GM23338 (cell line): ENCODE results near the gene DMD. TPM values are rescaled to one million over a fixed set of nuclear protein-coding genes. Genes with fewer than 3 reads are reported as not detected.

ENCODE experiments used
- ATAC-seq: fragments of 200-7000 bp; cut with Tn5 transposase; 3 replicates; pipeline ENCODE4 v1.9.1; 2020
- DNase-seq: peaks from one replicate; pipeline ENCODE4 v3.0.0-alpha.2; 2015; ENCODE audit warnings: low spot score
- H2AFZ ChIP-seq: fragments of 200-600 bp; sonication (generic); 2 replicates; pipeline ENCODE4 v1.8.0; 2016; ENCODE audit warnings: antibody characterized with exemption, mild to moderate bottlenecking, moderate library complexity
- H3F3A ChIP-seq: fragments of 200-600 bp; sonication (generic); replicated peaks from 2 replicates; pipeline ENCODE4 v1.8.0; 2017; ENCODE audit warnings: antibody characterized with exemption, mixed run types, low read depth
- H3K27ac ChIP-seq: fragments of 200-600 bp; sonication (generic); 2 replicates; pipeline ENCODE4 v1.6.1; 2016; ENCODE audit warnings: low read depth
- H3K27me3 ChIP-seq: fragments of 200-600 bp; sonication (generic); 2 replicates; pipeline ENCODE4 v1.8.0; 2016; ENCODE audit warnings: mild to moderate bottlenecking, mixed run types, moderate library complexity; ENCODE audit not compliant: insufficient read depth
- H3K36me3 ChIP-seq: fragments of 200-600 bp; sonication (generic); 2 replicates; pipeline ENCODE4 v1.8.0; 2016; ENCODE audit warnings: mild to moderate bottlenecking; ENCODE audit not compliant: insufficient read depth
- H3K4me1 ChIP-seq: fragments of 200-600 bp; sonication (generic); 2 replicates; pipeline ENCODE4 v1.8.0; 2016; ENCODE audit warnings: mild to moderate bottlenecking, moderate library complexity; ENCODE audit not compliant: insufficient read depth
- H3K4me2 ChIP-seq: fragments of 200-600 bp; sonication (generic); 2 replicates; pipeline ENCODE4 v1.7.1; 2017; ENCODE audit warnings: mixed run types
- H3K4me3 ChIP-seq: fragments of 200-600 bp; sonication (generic); 2 replicates; pipeline ENCODE4 v1.6.1; 2016; ENCODE audit warnings: mixed run types
- H3K79me2 ChIP-seq: fragments of 200-600 bp; sonication (generic); replicated peaks from 2 replicates; pipeline ENCODE4 v1.8.0; 2017; ENCODE audit warnings: mild to moderate bottlenecking; ENCODE audit not compliant: insufficient read depth
- H3K9me2 ChIP-seq: fragments of 200-600 bp; sonication (generic); 2 replicates; pipeline ENCODE4 v1.8.0; 2017; ENCODE audit not compliant: insufficient read depth
- H4K20me1 ChIP-seq: fragments of 200-600 bp; sonication (generic); replicated peaks from 2 replicates; pipeline ENCODE4 v1.8.0; 2017; ENCODE audit warnings: mild to moderate bottlenecking; ENCODE audit not compliant: insufficient read depth
- H3K27ac Mint-ChIP-seq: 2 replicates; pipeline ENCODE4 v1.8.0; 2020; ENCODE audit warnings: inconsistent platforms, mild to moderate bottlenecking, moderate library complexity, mixed read lengths
- H3K27me3 Mint-ChIP-seq: 3 replicates; pipeline ENCODE4 v1.8.0; 2022; ENCODE audit warnings: low read depth, mild to moderate bottlenecking, moderate library complexity, mixed read lengths, inconsistent platforms; ENCODE audit not compliant: insufficient read depth, poor library complexity
- H3K36me3 Mint-ChIP-seq: 3 replicates; pipeline ENCODE4 v1.8.0; 2021; ENCODE audit warnings: low read depth, mild to moderate bottlenecking, inconsistent platforms, moderate library complexity, mixed read lengths
- H3K4me1 Mint-ChIP-seq: 3 replicates; pipeline ENCODE4 v1.8.0; 2020; ENCODE audit warnings: mild to moderate bottlenecking, inconsistent platforms, mixed read lengths
- H3K4me3 Mint-ChIP-seq: 3 replicates; pipeline ENCODE4 v1.8.0; 2021; ENCODE audit warnings: moderate library complexity, mild to moderate bottlenecking, inconsistent platforms, mixed read lengths
- H3K9me3 Mint-ChIP-seq: 3 replicates; pipeline ENCODE4 v1.8.0; 2020; ENCODE audit warnings: moderate library complexity, mild to moderate bottlenecking, inconsistent platforms, mixed read lengths
- CREB1 ChIP-seq: fragments of 250-450 bp; sonication (Bioruptor Pico); IDR thresholded peaks from 2 replicates; pipeline ENCODE4 v1.5.0; 2020; ENCODE audit warnings: low read depth, mild to moderate bottlenecking, moderate library complexity
- CTCF ChIP-seq, 2 experiments: fragments of 200-600 bp in 1 of 2; sonication (generic) in 1 of 2; conservative IDR thresholded peaks; 2 replicates each; pipeline versions ENCODE4 v1.5.1 to v1.6.1; 2016 to 2017; ENCODE audit warnings: antibody characterized with exemption in 2 of 2, low read depth in 2 of 2, mild to moderate bottlenecking in 2 of 2, moderate library complexity in 1 of 2
- EZH2 ChIP-seq: fragments of 200-600 bp; sonication (generic); IDR thresholded peaks from one replicate; pipeline ENCODE4 v1.8.0; 2017; ENCODE audit warnings: antibody characterized with exemption, mild to moderate bottlenecking, low read depth; ENCODE audit not compliant: unreplicated experiment
- EZH2phosphoT487 ChIP-seq: fragments of 200-600 bp; sonication (generic); IDR thresholded peaks from one replicate; pipeline ENCODE4 v1.8.1; 2018; ENCODE audit warnings: antibody characterized with exemption; ENCODE audit not compliant: unreplicated experiment
- JUNB ChIP-seq: IDR thresholded peaks from one replicate; pipeline ENCODE4 v1.6.1; 2016; ENCODE audit warnings: antibody characterized with exemption; ENCODE audit not compliant: unreplicated experiment
- NANOG ChIP-seq: IDR thresholded peaks from 2 replicates; pipeline ENCODE4 v1.6.1; 2016; ENCODE audit warnings: antibody characterized with exemption, borderline replicate concordance
- POLR2AphosphoS5 ChIP-seq: IDR thresholded peaks from 2 replicates; pipeline ENCODE4 v1.6.1; 2016; ENCODE audit warnings: antibody characterized with exemption, low read depth
- STAT1 ChIP-seq: IDR thresholded peaks from one replicate; pipeline ENCODE4 v1.6.1; 2016; ENCODE audit warnings: antibody characterized with exemption; ENCODE audit not compliant: unreplicated experiment
- ZNF114 ChIP-seq: fragments of 250-450 bp; sonication (Bioruptor Pico); IDR thresholded peaks from 2 replicates; pipeline ENCODE4 v1.5.0; 2020; ENCODE audit warnings: mild to moderate bottlenecking, moderate library complexity
- polyA plus RNA-seq: library from polyadenylated mRNA; unstranded; fragments of >200 nt; fragmentation: Nextera tagmentation; extraction: Ambion mirVana; gene quantifications from 2 replicates; pipeline ENCODE4 v1.2.1, GENCODE V29; 2016
- total RNA-seq: library from RNA; depleted of rRNA; stranded (reverse); fragments of >200 nt; shearing (Covaris generic); gene quantifications from 2 replicates; pipeline ENCODE4 v1.2.3, GENCODE V29; 2014
- TF ChIP-seq, protein P1 (sequence below): IDR thresholded peaks from 2 replicates; pipeline ENCODE4 v1.6.1; 2016; ENCODE audit warnings: antibody characterized with exemption
- TF ChIP-seq, protein P2 (sequence below): IDR thresholded peaks from one replicate; pipeline ENCODE4 v1.6.1; 2018; ENCODE audit warnings: antibody characterized with exemption; ENCODE audit not compliant: unreplicated experiment

Gene DMD
- total and polyA plus RNA-seq, 2 experiments from 2014 or later = 4.5 to 7.6 TPM

GRCh38 chrX:31820430-31821210, 1390.7 kb downstream of the DMD start (continued):
- TF ChIP-seq CTCF (conservative IDR thresholded peaks at IDR 0.05; ENCODE audit: low read depth in 2 of 2) (no peak), POLR2AphosphoS5 (no peak), EZH2 (no peak), STAT1 (no peak), NANOG (no peak), EZH2phosphoT487 (no peak), JUNB (no peak)
- TF ChIP-seq, protein P1, sequence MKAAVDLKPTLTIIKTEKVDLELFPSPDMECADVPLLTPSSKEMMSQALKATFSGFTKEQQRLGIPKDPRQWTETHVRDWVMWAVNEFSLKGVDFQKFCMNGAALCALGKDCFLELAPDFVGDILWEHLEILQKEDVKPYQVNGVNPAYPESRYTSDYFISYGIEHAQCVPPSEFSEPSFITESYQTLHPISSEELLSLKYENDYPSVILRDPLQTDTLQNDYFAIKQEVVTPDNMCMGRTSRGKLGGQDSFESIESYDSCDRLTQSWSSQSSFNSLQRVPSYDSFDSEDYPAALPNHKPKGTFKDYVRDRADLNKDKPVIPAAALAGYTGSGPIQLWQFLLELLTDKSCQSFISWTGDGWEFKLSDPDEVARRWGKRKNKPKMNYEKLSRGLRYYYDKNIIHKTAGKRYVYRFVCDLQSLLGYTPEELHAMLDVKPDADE = no peak
- TF ChIP-seq, protein P2, sequence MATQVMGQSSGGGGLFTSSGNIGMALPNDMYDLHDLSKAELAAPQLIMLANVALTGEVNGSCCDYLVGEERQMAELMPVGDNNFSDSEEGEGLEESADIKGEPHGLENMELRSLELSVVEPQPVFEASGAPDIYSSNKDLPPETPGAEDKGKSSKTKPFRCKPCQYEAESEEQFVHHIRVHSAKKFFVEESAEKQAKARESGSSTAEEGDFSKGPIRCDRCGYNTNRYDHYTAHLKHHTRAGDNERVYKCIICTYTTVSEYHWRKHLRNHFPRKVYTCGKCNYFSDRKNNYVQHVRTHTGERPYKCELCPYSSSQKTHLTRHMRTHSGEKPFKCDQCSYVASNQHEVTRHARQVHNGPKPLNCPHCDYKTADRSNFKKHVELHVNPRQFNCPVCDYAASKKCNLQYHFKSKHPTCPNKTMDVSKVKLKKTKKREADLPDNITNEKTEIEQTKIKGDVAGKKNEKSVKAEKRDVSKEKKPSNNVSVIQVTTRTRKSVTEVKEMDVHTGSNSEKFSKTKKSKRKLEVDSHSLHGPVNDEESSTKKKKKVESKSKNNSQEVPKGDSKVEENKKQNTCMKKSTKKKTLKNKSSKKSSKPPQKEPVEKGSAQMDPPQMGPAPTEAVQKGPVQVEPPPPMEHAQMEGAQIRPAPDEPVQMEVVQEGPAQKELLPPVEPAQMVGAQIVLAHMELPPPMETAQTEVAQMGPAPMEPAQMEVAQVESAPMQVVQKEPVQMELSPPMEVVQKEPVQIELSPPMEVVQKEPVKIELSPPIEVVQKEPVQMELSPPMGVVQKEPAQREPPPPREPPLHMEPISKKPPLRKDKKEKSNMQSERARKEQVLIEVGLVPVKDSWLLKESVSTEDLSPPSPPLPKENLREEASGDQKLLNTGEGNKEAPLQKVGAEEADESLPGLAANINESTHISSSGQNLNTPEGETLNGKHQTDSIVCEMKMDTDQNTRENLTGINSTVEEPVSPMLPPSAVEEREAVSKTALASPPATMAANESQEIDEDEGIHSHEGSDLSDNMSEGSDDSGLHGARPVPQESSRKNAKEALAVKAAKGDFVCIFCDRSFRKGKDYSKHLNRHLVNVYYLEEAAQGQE = no peak

DNA sequence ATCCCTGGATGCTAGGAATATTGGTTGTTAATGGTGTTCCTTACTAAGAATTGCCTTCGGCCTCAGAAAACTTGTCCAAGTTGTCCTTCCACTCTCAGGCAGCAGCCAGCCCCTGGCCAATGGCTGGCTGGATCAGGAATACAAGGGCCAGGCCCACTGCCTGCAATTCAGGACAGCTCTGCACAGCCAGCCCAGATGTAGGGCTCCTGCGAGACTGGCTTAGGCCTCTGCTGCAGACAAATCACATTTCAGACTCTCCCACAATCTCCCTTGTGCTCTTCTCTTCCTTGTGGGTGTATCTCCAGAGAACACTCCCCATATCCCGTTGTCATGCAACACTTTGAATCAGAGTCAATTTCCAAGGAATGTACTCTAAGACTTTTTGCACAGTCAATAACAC, 1391.9 kb downstream of the DMD start:
- no peak for DNase-seq
- H3K4me3 Mint-ChIP-seq = no peak overlapping the region
- no peaks in the 10 kb centered on the region for H3K4me1 ChIP-seq
- TF ChIP-seq EZH2phosphoT487 (no peak), ZNF114 (CRISPR knock-in tag) (no peak), CREB1 (CRISPR knock-in tag) (no peak)
- TF ChIP-seq, protein P2 = no peak

More for the DNA sequence above, 1391.9 kb downstream of the DMD start:
- no peak overlapping the region for H3K27ac ChIP-seq
- H4K20me1 ChIP-seq = no peaks in the 10 kb centered on the region
- no peak overlapping the region for H3K4me3 ChIP-seq
- H3K9me2 ChIP-seq = no peaks in the 10 kb centered on the region
- Mint-ChIP-seq H3K36me3 (no peaks in the 10 kb centered on the region), H3K4me1 (peaks cover 10% of the 10 kb centered on the region; the same call in 2 of the 3 replicates), H3K9me3 (no peaks in the 10 kb centered on the region), H3K27me3 (no peaks in the 10 kb centered on the region), H3K27ac (no peak overlapping the region)
- H3K27me3 ChIP-seq = no peaks in the 10 kb centered on the region
- no peaks in the 10 kb centered on the region for H3K79me2 ChIP-seq
- H3K4me2 ChIP-seq = no peak overlapping the region
- H3K36me3 ChIP-seq = no peaks in the 10 kb centered on the region
- no peaks in the 10 kb centered on the region for H3F3A ChIP-seq
- no peak; the same call in 2 of the 3 replicates for ATAC-seq
- H2AFZ ChIP-seq = no peak overlapping the region
